Measurements from ENCODE around the gene BPIFB6.

Gene BPIFB6

GRCh38 chr20:33064572-33065287 lies 33.3 kb downstream of the BPIFB6 start:
- no peak for DNase-seq

- no peak for DNase-seq
These were observed 34.3 kb downstream of the BPIFB6 start for GRCh38 chr20:33065785-33066184.

GRCh38 chr20:33067806-33068205 lies 36.4 kb downstream of the BPIFB6 start:
- DNase-seq = no peak

- DNase-seq = no peak
These were observed 36.9 kb downstream of the BPIFB6 start for GRCh38 chr20:33068251-33068939.

DNA sequence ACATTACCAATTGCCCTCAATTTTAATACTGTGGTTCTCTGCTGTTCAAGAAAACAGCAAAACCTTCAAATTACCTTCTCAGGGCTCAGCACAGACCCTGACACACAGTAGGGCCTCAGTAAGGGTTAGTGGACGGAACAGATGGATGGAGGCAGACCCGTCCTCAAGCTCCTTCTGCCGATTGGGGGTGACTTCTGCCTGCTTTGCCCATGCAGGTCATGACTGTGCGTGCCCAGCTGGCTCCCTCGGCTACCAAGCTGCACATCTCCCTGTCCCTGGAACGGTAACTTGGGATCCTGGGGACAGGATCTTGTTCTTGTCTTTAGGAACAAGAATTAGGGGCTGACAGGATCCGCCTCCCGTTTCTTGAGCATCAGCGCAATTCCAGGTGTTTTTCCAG lies 38.2 kb downstream of the BPIFB6 start:
- DNase-seq = no peak

GRCh38 chr20:33070111-33071053 lies 38.9 kb downstream of the BPIFB6 start:
- no peak for DNase-seq

GRCh38 chr20:33071198-33071597 lies 39.8 kb downstream of the BPIFB6 start:
- no peak for DNase-seq

GRCh38 chr20:33072362-33072761 lies 40.9 kb downstream of the BPIFB6 start:
- DNase-seq = no peak

- DNase-seq = no peak
These were observed 41.4 kb downstream of the BPIFB6 start for GRCh38 chr20:33072813-33073212.

DNA sequence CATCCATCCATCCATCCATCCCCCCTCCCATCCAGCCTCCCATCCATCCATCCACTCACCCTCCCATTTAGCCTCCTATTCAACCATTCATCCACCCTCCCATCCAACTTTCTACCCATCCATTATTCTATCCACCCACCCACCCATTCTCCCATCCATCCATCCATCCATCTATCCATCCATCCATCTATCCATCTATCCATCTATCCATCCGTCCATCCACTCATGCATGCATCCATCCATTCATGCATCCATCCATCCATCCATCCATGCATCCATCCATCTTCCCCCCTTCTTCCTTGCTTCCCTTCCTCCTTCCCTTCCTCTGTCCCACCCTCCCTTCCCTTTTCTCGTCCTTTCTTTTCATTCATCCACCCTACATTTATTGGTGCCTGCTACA lies 43.2 kb downstream of the BPIFB6 start:
- DNase-seq = no peak

DNA sequence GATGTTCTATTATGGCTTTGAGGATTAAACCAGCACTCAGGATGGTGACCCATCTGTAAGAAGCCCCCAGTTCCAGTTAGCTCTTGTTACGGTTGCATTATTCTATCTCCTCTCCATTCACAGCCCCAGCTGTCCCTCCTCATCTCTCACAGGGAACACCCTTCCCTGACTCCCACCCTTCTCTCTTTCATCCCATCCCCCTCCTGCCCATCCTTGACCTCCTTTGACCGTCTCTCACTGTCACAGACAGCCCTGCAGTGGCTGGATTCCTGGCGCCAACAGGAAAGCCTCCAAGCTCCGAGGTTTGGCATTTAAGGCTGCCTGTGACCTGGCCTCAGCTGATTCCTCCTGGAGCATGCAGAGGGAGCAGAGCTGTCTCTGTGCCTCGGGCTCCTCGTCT lies 43.8 kb downstream of the BPIFB6 start:
- no peak for DNase-seq

GRCh38 chr20:33076662-33077372 lies 45.4 kb downstream of the BPIFB6 start:
- DNase-seq = peak in 1 of 2 donors; percentile 36

- no peak for DNase-seq
These were observed 47.8 kb downstream of the BPIFB6 start, which contains the start of gene BPIFB4 for GRCh38 chr20:33079259-33079658. BPIFB4 (plus strand) TSS chr20:33079643; CDS start chr20:33081527, 1,884 bp downstream.

- no peak for DNase-seq
These were observed 50.1 kb downstream of the BPIFB6 start for GRCh38 chr20:33081411-33082154.

GRCh38 chr20:33082546-33082945 lies 51.1 kb downstream of the BPIFB6 start:
- no peak for DNase-seq

DNA sequence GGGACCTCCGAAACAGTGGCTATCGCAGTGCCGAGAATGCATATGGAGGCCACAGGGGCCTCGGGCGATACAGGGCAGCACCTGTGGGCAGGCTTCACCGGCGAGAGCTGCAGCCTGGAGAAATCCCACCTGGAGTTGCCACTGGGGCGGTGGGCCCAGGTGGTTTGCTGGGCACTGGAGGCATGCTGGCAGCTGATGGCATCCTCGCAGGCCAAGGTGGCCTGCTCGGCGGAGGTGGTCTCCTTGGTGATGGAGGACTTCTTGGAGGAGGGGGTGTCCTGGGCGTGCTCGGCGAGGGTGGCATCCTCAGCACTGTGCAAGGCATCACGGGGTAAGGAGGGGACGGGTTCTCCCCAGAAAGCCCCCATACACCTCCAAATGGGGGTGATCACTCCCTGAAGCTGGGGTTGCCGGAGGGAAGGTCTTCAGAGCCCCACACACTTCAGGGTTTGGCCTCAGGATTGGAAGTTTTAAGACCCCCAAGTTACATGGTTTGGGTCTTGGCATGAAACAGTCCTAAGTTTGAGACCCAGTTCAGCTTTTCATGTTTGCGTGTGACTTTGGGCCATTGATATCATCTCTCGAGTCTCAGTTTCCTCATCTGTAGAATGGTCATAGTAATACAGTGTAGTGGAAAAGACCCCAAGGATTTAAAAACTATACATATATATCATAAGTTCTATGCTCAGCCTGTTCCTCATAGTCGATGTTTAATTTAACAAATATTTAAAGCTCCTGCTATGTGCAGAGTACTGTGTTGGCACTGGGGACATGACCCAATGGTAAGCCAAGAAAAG lies 52.3 kb downstream of the BPIFB6 start:
- DNase-seq = no peak

DNA sequence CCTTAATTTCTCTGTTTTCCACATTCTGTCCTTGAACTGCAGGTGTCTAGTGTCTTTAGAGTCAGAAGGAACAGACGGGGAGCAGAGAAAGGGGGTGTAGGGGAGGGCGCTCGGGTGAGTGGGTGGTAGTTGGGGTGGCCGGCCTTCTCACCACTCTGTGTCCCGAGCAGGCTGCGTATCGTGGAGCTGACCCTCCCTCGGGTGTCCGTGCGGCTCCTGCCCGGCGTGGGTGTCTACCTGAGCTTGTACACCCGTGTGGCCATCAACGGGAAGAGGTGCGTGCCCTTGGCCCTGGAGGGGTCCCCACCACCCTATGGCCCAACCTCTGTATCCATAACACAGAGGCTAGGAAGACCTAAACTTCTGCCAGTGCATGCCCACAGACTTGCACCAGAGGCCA lies 53.3 kb downstream of the BPIFB6 start:
- no peak for DNase-seq

- DNase-seq = no peak
These were observed 54.7 kb downstream of the BPIFB6 start for GRCh38 chr20:33086052-33086722.

- no peak for DNase-seq
These were observed 59.7 kb downstream of the BPIFB6 start for GRCh38 chr20:33091147-33091546.

GRCh38 chr20:33091693-33092092 lies 60.2 kb downstream of the BPIFB6 start:
- DNase-seq = no peak

Measured in CD4-positive, alpha-beta T cell treated with Interleukin-4 for 1 hour (primary cell).